Mucosa of descending colon (tissue), 3 donors: ENCODE data around the gene F8. TPM values are rescaled to one million over a fixed set of nuclear protein-coding genes. Genes with fewer than 3 reads are reported as not detected.

ENCODE experiments used
- ATAC-seq: fragments of 200-7000 bp; cut with Tn5 transposase; one replicate; pipeline ENCODE4 v1.9.1; 2020; ENCODE audit warnings: mild to moderate bottlenecking, moderate library complexity
- DNase-seq, 3 donors: peaks; one replicate each; pipeline ENCODE4 v3.0.0-alpha.2; 2020
- H3K36me3 ChIP-seq: fragments of 200-600 bp; one replicate; pipeline ENCODE4 v1.8.0; 2021; ENCODE audit warnings: low read depth, mild to moderate bottlenecking
- H3K4me1 ChIP-seq: fragments of 200-600 bp; one replicate; pipeline ENCODE4 v1.8.0; 2021; ENCODE audit warnings: low read depth, mild to moderate bottlenecking
- H3K4me3 ChIP-seq: fragments of 200-600 bp; one replicate; pipeline ENCODE4 v1.8.0; 2021; ENCODE audit warnings: mild to moderate bottlenecking
- H3K9me3 ChIP-seq: fragments of 200-600 bp; one replicate; pipeline ENCODE4 v1.8.0; 2021; ENCODE audit warnings: mild to moderate bottlenecking
- CTCF ChIP-seq: fragments of 200-600 bp; IDR thresholded peaks from one replicate; pipeline ENCODE4 v1.8.0; 2022; ENCODE audit warnings: antibody characterized with exemption, mild to moderate bottlenecking
- intact Hi-C, 2 donors: fragments of 100-400 bp; cut with DNase I in 1 of 2; cut with micrococcal nuclease in 1 of 2; formaldehyde crosslinking; loops; one replicate each; pipeline versions ENCODE4 v1.11.0 to v1.11.1; 2022; cut with DNase I, micrococcal nuclease
- long read RNA-seq, 2 donors: library from polyadenylated mRNA; unstranded; transcript quantifications; one replicate each; pipeline ENCODE4 v2.0.0, GENCODE V29; 2019 to 2021
- total RNA-seq, 3 donors: library from RNA; stranded (reverse); fragmentation: NEBNext Ultra II Directional in 2 of 3; extraction: Animal tissue kit (Norgen Biotek cat#: 25700) in 2 of 3; gene quantifications; one replicate each; pipeline versions ENCODE4 v1.2.1 to v1.2.4, GENCODE V29; 2021 to 2023
- donor health status: DM: no; HTN: no; CAD: no; lungs with moderate emphysema.
- donor health status: DM: no; HTN: no; CAD: no.
- donor health status: DM: no; HTN: yes; CAD: no.

The F8 gene
- 10 to 100 TPM in 1 of 3 donors, 1 to 10 TPM in 2; 2.8 to 14.0 (median 5.4) TPM for total RNA-seq
- long read RNA-seq, donor 1, transcript F8-201 (5 exons, 2,620 nt), result major isoform, 6 of 15 reads
- long read RNA-seq, donor 1, partial matches to known transcripts, result 2 of 15 reads
- long read RNA-seq, donor 1, other reads (novel, unspliced or antisense), result 7 of 15 reads
- long read RNA-seq, donor 2, partial matches to known transcripts, result 1 of 3 reads
- long read RNA-seq, donor 2, other reads (novel, unspliced or antisense), result 2 of 3 reads

- no peak for DNase-seq
- Histone ChIP-seq H3K36me3 (no peaks in the 10 kb centered on the region), H3K9me3 (no peaks in the 10 kb centered on the region), H3K4me3 (no peak within 1 kb of the TSS), H3K4me1 (no peaks in the 10 kb centered on the region)
- no peak for ATAC-seq
- no peak for TF ChIP-seq CTCF
- intact Hi-C loops, result no loop called here
These were observed at the start of gene F8 for GRCh38 chrX:155022585-155022984. Gene F8 (minus strand): TSS chrX:155022723. CDS start chrX:155022552, 171 bp downstream.

GRCh38 chrX:155071694-155072280 is 49.3 kb upstream of the F8 start:
- Histone ChIP-seq H3K4me3 (peak overlapping the region; percentile 28), H3K4me1 (peaks cover 5% of the 10 kb centered on the region), H3K9me3 (no peaks in the 10 kb centered on the region), H3K36me3 (no peaks in the 10 kb centered on the region)
- peak; percentile 16 for ATAC-seq
- no peak for TF ChIP-seq CTCF
- intact Hi-C loops, result no loop called here
- no peak for DNase-seq

- H3K4me1 ChIP-seq, result peaks cover 5% of the 10 kb centered on the region
- H3K9me3 ChIP-seq, result no peaks in the 10 kb centered on the region
- TF ChIP-seq CTCF, result no peak
- peak; percentile 93 for ATAC-seq
- intact Hi-C loops, result no loop called here
- H3K36me3 ChIP-seq, result no peaks in the 10 kb centered on the region
- peak within 1 kb of the TSS; percentile 32 for H3K4me3 ChIP-seq
- peak; percentile 76 to 91 (median 89) for DNase-seq
These were observed 48.6 kb upstream of the F8 start, which contains the start of the genes BRCC3, CMC4 and MTCP1 for GRCh38 chrX:155070975-155071693. Gene BRCC3 (plus strand): TSS chrX:155071508. CDS start chrX:155071528, 20 bp downstream. Gene CMC4 (minus strand): TSS chrX:155071136. CDS start chrX:155064023, 7,113 bp downstream. Gene MTCP1 (minus strand): TSS chrX:155071136. CDS start chrX:155066010, 5,126 bp downstream.

GRCh38 chrX:155070663-155070974 is 48.1 kb upstream of the F8 start:
- H3K36me3 ChIP-seq, result no peaks in the 10 kb centered on the region
- intact Hi-C loops, result no loop called here
- no peak for TF ChIP-seq CTCF
- H3K4me3 ChIP-seq, result peak overlapping the region; percentile 32
- DNase-seq (no peak), ATAC-seq (no peak)
- H3K4me1 ChIP-seq, result peaks cover 5% of the 10 kb centered on the region
- H3K9me3 ChIP-seq, result no peaks in the 10 kb centered on the region

- no peaks in the 10 kb centered on the region for H3K9me3 ChIP-seq
- no peak for TF ChIP-seq CTCF
- H3K4me3 ChIP-seq, result no peak overlapping the region
- DNase-seq (no peak), ATAC-seq (no peak)
- H3K4me1 ChIP-seq, result peaks cover 5% of the 10 kb centered on the region
- intact Hi-C loops, result no loop called here
- H3K36me3 ChIP-seq, result no peaks in the 10 kb centered on the region
These were observed 47.5 kb upstream of the F8 start for GRCh38 chrX:155070038-155070437.
